Measurements from ENCODE around the gene FUT9.
A peak's percentile ranks its signal among the peaks of the same experiment; 100 is the strongest.

Gene FUT9

DNA sequence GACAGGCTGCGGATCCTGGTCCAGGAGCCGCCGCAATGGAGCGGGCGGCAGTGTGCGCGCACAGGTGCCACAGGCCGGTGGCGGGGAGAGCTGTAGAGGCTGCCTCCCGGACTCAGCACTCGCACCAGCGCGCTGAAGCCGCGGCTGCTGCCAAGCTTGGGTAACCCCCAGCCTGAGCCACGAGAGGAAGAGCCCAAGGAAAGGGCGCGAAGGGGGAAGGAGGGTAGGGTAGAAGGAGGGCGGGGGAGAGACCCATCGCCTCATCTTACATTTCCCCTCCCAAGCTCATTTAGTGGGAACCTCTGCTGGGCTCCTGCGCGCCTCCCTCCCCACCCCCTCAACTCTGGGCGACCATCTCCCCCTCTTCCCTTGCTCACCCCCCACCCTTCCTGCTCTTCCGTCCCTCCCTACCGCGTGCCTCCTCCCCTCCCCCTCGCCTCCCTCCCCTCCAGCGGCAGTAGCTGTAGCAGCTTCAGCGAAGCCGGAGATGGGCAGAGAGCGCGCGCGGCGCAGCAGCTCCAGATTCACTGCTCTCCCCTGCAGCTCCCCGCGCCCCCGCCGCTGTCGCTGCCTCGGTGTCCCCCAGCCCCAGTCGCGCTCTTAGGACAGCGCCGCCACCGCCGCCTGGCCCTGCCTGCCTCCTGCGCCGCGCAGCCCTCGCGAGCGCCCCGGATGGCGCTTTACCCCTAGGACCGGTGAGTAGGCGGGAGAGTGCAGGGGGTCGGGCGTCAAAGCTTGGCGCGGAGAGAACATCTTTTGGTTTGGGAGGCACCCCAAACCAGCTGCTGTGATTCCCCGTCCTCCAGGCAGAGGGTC, at the start of gene FUT9:
Gene FUT9, plus strand, starts transcription at position 457 of the 816 bp plus-strand sequence. CDS start 187,182 bp downstream, outside the sequence.
- no peaks in the 10 kb centered on the region for H3K9me3 ChIP-seq (ENCODE audit: control insufficient read depth, low read length)
- H3K4me3 ChIP-seq (ENCODE audit: low read depth, low read length) = no peak within 1 kb of the TSS
- no peaks in the 10 kb centered on the region for H3K36me3 ChIP-seq (ENCODE audit: control insufficient read depth, insufficient read depth, low read length)
- TF ChIP-seq, protein P1, sequence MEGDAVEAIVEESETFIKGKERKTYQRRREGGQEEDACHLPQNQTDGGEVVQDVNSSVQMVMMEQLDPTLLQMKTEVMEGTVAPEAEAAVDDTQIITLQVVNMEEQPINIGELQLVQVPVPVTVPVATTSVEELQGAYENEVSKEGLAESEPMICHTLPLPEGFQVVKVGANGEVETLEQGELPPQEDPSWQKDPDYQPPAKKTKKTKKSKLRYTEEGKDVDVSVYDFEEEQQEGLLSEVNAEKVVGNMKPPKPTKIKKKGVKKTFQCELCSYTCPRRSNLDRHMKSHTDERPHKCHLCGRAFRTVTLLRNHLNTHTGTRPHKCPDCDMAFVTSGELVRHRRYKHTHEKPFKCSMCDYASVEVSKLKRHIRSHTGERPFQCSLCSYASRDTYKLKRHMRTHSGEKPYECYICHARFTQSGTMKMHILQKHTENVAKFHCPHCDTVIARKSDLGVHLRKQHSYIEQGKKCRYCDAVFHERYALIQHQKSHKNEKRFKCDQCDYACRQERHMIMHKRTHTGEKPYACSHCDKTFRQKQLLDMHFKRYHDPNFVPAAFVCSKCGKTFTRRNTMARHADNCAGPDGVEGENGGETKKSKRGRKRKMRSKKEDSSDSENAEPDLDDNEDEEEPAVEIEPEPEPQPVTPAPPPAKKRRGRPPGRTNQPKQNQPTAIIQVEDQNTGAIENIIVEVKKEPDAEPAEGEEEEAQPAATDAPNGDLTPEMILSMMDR (IDR thresholded peaks at IDR 0.05) = no peak
- H3K79me2 ChIP-seq = no peaks in the 10 kb centered on the region
- H3K9ac ChIP-seq = no peak within 1 kb of the TSS
- H3K27ac ChIP-seq = no peak within 1 kb of the TSS
- H2AFZ ChIP-seq = no peak within 1 kb of the TSS
- H3K4me2 ChIP-seq (ENCODE audit: low read length) = peak within 1 kb of the TSS; percentile 44
- no peaks in the 10 kb centered on the region for H3K4me1 ChIP-seq
- H3K27me3 ChIP-seq (ENCODE audit: control insufficient read depth, insufficient read depth, low read length) = no peaks in the 10 kb centered on the region

DNA sequence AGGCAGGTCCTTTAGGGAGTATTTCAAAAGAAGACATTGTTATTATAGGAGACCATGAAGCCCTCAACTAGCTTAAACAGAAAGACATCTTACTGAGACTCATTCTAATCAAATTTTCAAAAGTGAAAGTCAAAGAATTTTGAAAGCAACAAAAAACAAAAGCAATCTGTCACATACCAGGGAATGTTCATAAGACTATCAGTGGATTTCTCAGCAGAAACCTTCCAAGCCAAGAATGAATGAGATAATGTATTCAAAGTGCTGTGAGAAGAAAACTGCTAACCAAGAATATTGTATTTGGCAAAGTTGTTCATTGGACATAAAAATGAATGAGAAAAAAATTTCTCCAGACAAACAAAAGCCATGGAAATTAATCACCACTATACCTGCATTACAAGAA, 48.2 kb upstream of the FUT9 start:
- Histone ChIP-seq H3K9me3 (ENCODE audit: control insufficient read depth, low read length) (no peaks in the 10 kb centered on the region), H3K27me3 (ENCODE audit: control insufficient read depth, insufficient read depth, low read length) (no peaks in the 10 kb centered on the region), H3K27ac (no peak overlapping the region), H3K4me1 (no peaks in the 10 kb centered on the region), H2AFZ (no peak overlapping the region), H3K79me2 (no peaks in the 10 kb centered on the region), H3K4me3 (ENCODE audit: low read depth, low read length) (no peak overlapping the region), H3K4me2 (ENCODE audit: low read length) (no peak overlapping the region), H3K36me3 (ENCODE audit: control insufficient read depth, insufficient read depth, low read length) (no peaks in the 10 kb centered on the region), H3K9ac (no peak overlapping the region)
- TF ChIP-seq, protein P1 (IDR thresholded peaks at IDR 0.05) = no peak

DNA sequence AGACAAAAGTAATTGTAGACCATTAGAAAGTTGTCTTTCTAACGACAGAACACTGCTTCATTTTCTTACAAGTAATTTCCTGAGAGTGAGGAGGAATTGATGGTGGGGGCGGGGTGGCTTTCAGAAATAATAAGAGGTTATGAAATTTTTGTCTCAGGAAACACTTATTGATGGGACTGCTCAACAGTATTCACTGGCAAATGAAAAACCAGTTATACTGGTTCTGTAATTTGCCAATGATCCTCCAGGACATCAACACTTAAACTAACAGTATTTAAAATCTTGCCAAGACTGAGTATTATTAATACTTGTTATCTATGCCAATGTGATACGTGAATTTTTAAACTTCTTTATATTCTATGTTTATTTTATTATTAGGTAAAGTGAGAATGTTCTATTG, 41.8 kb upstream of the FUT9 start:
- no peak overlapping the region for H3K4me2 ChIP-seq (ENCODE audit: low read length)
- TF ChIP-seq, protein P1 (IDR thresholded peaks at IDR 0.05) = no peak
- H3K36me3 ChIP-seq (ENCODE audit: control insufficient read depth, insufficient read depth, low read length) = no peaks in the 10 kb centered on the region
- H3K4me1 ChIP-seq = no peaks in the 10 kb centered on the region
- H3K9me3 ChIP-seq (ENCODE audit: control insufficient read depth, low read length) = no peaks in the 10 kb centered on the region
- no peak overlapping the region for H3K4me3 ChIP-seq (ENCODE audit: low read depth, low read length)
- no peak overlapping the region for H3K9ac ChIP-seq
- no peaks in the 10 kb centered on the region for H3K27me3 ChIP-seq (ENCODE audit: control insufficient read depth, insufficient read depth, low read length)
- H2AFZ ChIP-seq = no peak overlapping the region
- H3K27ac ChIP-seq = no peak overlapping the region
- H3K79me2 ChIP-seq = no peaks in the 10 kb centered on the region

DNA sequence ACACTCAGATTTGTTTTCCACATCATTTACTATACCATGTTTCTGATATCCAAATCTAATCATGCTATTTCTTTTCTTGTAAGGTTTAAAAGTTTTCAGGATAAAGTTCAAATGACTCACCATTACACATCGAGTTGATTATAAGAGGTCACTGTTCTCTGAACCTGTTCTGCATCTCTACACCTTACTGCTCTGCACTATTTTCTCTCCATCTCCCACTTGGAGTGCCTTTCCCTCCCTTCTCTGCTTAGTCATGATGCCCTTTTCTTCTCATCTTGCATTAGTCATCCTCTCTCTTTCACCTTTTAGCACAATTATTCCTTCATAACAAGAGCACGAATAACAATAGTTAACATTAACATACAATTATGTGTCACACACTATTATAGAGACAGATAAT, 37.5 kb upstream of the FUT9 start:
- TF ChIP-seq, protein P1 (IDR thresholded peaks at IDR 0.05) = no peak
- H3K9ac ChIP-seq = no peak overlapping the region
- H3K9me3 ChIP-seq (ENCODE audit: control insufficient read depth, low read length) = no peaks in the 10 kb centered on the region
- H3K4me1 ChIP-seq = no peaks in the 10 kb centered on the region
- no peak overlapping the region for H2AFZ ChIP-seq
- no peaks in the 10 kb centered on the region for H3K79me2 ChIP-seq
- H3K4me3 ChIP-seq (ENCODE audit: low read depth, low read length) = no peak overlapping the region
- no peak overlapping the region for H3K27ac ChIP-seq
- no peak overlapping the region for H3K4me2 ChIP-seq (ENCODE audit: low read length)
- no peaks in the 10 kb centered on the region for H3K36me3 ChIP-seq (ENCODE audit: control insufficient read depth, insufficient read depth, low read length)
- H3K27me3 ChIP-seq (ENCODE audit: control insufficient read depth, insufficient read depth, low read length) = no peaks in the 10 kb centered on the region

DNA sequence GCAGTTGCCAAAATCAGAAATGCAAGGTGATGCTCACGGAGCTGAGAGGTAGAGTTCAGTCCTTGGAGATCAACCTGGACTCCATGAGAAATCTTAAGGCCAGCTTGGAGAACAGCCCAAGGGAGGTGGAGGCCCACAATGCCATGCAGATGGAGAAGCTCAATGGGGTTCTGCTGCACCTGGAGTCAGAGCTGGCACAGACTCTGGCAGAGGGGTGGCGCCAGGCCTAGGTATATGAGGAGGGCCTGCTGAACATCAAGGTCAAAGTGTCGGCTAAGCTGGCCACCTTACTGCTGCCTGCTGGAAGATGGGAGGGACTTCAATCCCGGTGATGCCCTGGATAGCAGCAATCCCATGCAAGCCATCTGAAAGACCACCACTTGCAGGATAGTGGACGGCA, 23.9 kb upstream of the FUT9 start:
- Histone ChIP-seq H3K9me3 (ENCODE audit: control insufficient read depth, low read length) (no peaks in the 10 kb centered on the region), H3K36me3 (ENCODE audit: control insufficient read depth, insufficient read depth, low read length) (no peaks in the 10 kb centered on the region), H3K4me2 (ENCODE audit: low read length) (no peak overlapping the region)

More for the DNA sequence above, 23.9 kb upstream of the FUT9 start:
- no peaks in the 10 kb centered on the region for H3K79me2 ChIP-seq
- H3K9ac ChIP-seq = no peak overlapping the region
- H2AFZ ChIP-seq = no peak overlapping the region
- no peaks in the 10 kb centered on the region for H3K27me3 ChIP-seq (ENCODE audit: control insufficient read depth, insufficient read depth, low read length)
- H3K27ac ChIP-seq = no peak overlapping the region
- H3K4me1 ChIP-seq = no peaks in the 10 kb centered on the region
- TF ChIP-seq, protein P1 (IDR thresholded peaks at IDR 0.05) = no peak
- H3K4me3 ChIP-seq (ENCODE audit: low read depth, low read length) = no peak overlapping the region
